Hematopoietic multipotent progenitor cell treated with erythropoietin and hydrocortisone succinate and interleukin-3 and kit ligand, for 8 days (in vitro differentiated cells): ENCODE measurements around the gene TEDC2.

Experiments used
- DNase-seq: peaks from one replicate; pipeline ENCODE4 v3.0.0-alpha.2; 2015

The TEDC2 gene

GRCh38 chr16:2497695-2498484, 38.0 kb downstream of the TEDC2 start:
- DNase-seq, result no peak

- no peak for DNase-seq
These were observed 38.8 kb downstream of the TEDC2 start for GRCh38 chr16:2498531-2499253.

- no peak for DNase-seq
These were observed 39.5 kb downstream of the TEDC2 start for GRCh38 chr16:2499454-2499853.

- no peak for DNase-seq
These were observed 40.1 kb downstream of the TEDC2 start for GRCh38 chr16:2499890-2500429.

GRCh38 chr16:2500430-2500917, 40.6 kb downstream of the TEDC2 start:
- no peak for DNase-seq

GRCh38 chr16:2500918-2501750, 41.2 kb downstream of the TEDC2 start:
- DNase-seq, result peak; percentile 78

GRCh38 chr16:2501946-2502895, 42.3 kb downstream of the TEDC2 start:
- no peak for DNase-seq

GRCh38 chr16:2505695-2506094, 45.8 kb downstream of the TEDC2 start:
- no peak for DNase-seq

- peak; percentile 26 for DNase-seq
These were observed 47.2 kb downstream of the TEDC2 start for GRCh38 chr16:2507052-2507659.

- DNase-seq, result no peak
These were observed 47.8 kb downstream of the TEDC2 start for GRCh38 chr16:2507665-2508064.

GRCh38 chr16:2508722-2509400, 49.0 kb downstream of the TEDC2 start:
- DNase-seq, result no peak

GRCh38 chr16:2511128-2511800, 51.4 kb downstream of the TEDC2 start:
- no peak for DNase-seq

GRCh38 chr16:2511996-2512734, 52.3 kb downstream of the TEDC2 start:
- no peak for DNase-seq

- peak; percentile 17 for DNase-seq
These were observed 53.0 kb downstream of the TEDC2 start for GRCh38 chr16:2512735-2513404.

- peak; percentile 90 for DNase-seq
These were observed 53.8 kb downstream of the TEDC2 start, which contains the start of gene ATP6V0C for GRCh38 chr16:2513405-2514332. Gene ATP6V0C (plus strand): TSS chr16:2513952. CDS start chr16:2514104, 152 bp downstream.
